ENCODE results near the gene DENND1A.

Gene DENND1A

DNA sequence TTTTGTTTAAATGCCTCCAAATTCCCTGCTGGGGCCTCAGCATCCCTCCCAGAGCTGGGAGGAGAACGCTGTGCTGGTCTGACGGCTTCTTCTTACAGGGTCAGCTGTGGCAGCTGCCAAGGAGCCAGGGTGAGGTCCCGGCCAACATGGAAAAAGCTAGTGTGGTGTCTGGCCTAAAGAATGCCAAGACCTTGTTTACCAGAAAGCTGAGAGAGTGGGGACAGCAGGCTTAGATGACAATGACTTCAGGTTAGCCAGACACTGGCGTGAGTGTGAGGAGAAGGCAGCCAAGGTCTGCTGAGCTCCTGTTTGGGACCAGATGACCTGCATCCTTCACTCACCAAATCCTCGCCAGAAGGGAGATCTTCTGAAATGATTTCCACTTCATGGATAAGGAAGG, 461.4 kb downstream of the DENND1A start:
- 88% methylated on average over 5 of the region's 5 CpGs for WGBS, 2 experiments
- H3K9me3 ChIP-seq (ENCODE audit: control insufficient read depth, low read length): no peaks in the 10 kb centered on the region
- H3K4me1 ChIP-seq (ENCODE audit: control insufficient read depth, insufficient read depth, low read length): peaks cover 13% of the 10 kb centered on the region
- no peaks in the 10 kb centered on the region for H3K27me3 ChIP-seq (ENCODE audit: control insufficient read depth, insufficient read depth, low read length, poor library complexity, severe bottlenecking)
- H3K4me3 ChIP-seq (ENCODE audit: insufficient read depth, low read depth, low read length): no peak overlapping the region
- H3K36me3 ChIP-seq (ENCODE audit: control insufficient read depth, insufficient read depth, low read length): no peaks in the 10 kb centered on the region
- H3K27ac ChIP-seq (ENCODE audit: insufficient read depth, low read depth, low read length, poor library complexity, severe bottlenecking): no peak overlapping the region

DNA sequence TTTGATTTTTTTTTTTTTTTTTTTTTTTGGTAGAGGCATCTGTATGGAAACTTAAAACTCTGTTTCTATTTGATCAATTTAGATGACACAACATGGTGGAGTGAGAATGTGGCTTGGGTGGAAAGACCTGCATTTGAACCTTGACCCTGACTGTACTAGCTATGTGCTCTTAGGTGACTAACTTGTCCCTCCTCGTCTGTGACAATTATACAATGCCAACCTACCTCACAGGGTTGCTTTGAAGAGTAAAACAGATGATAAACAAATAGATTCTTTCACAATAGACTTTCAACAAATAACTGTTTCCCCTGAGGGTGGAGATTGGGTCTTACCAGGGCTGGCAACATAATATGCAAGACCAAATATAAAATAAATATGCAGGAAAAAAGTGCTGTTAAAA, 464.6 kb downstream of the DENND1A start:
- H3K4me1 ChIP-seq (ENCODE audit: control insufficient read depth, insufficient read depth, low read length): peaks cover 7% of the 10 kb centered on the region
- no peak overlapping the region for H3K27ac ChIP-seq (ENCODE audit: insufficient read depth, low read depth, low read length, poor library complexity, severe bottlenecking)
- no peaks in the 10 kb centered on the region for H3K27me3 ChIP-seq (ENCODE audit: control insufficient read depth, insufficient read depth, low read length, poor library complexity, severe bottlenecking)
- no peak overlapping the region for H3K4me3 ChIP-seq (ENCODE audit: insufficient read depth, low read depth, low read length)
- 77% methylated on average over 1 of the region's 1 CpG; no CpG with 5 or more reads in 1 of the 2 experiments for WGBS, 2 experiments
- H3K9me3 ChIP-seq (ENCODE audit: control insufficient read depth, low read length): no peaks in the 10 kb centered on the region
- no peaks in the 10 kb centered on the region for H3K36me3 ChIP-seq (ENCODE audit: control insufficient read depth, insufficient read depth, low read length)

DNA sequence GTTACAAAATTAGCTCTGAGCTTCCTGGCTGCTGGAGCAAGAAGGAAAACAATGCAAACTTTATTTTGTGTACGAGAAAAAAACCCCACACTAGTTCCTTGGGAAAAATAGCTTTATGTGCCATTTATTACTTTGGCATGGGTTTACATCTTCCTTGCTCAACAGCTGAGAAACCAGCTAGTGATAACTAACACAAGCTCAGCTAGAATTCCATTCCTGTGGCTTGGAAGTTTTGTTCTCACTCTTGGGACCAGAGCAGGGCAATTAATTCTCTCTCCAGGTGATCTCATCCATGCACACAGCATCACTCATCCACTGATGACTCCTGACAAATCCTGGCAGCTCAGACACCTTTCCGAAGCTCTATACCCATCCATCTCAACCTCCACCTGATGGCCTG, 469.8 kb downstream of the DENND1A start:
- Histone ChIP-seq H3K36me3 (ENCODE audit: control insufficient read depth, insufficient read depth, low read length) (no peaks in the 10 kb centered on the region), H3K9me3 (ENCODE audit: control insufficient read depth, low read length) (no peaks in the 10 kb centered on the region), H3K27ac (ENCODE audit: insufficient read depth, low read depth, low read length, poor library complexity, severe bottlenecking) (no peak overlapping the region), H3K4me3 (ENCODE audit: insufficient read depth, low read depth, low read length) (no peak overlapping the region), H3K4me1 (ENCODE audit: control insufficient read depth, insufficient read depth, low read length) (peaks cover 6% of the 10 kb centered on the region), H3K27me3 (ENCODE audit: control insufficient read depth, insufficient read depth, low read length, poor library complexity, severe bottlenecking) (no peaks in the 10 kb centered on the region)
- WGBS, 2 experiments: 90 to 96% methylated on average over 2 of the region's 2 CpGs

DNA sequence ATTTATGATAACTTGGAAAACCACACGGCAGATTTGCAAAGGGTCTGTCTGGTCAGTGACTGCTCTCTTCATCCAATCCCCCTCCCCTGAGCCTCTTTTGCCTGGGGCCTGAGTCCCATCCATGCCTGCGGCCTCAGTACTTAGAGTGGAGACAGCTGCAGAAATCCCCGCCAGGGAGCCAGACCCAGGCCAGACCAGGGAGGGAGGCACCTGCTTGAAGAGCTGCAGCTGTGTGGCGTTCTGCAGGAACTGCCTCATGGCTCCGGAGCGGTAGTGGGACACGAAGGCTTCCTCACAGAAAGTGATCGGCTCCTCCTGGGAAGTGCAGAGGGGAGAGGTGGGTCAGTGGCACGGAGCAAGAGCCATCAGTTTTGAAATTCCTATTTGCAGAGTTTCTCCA, 472.3 kb downstream of the DENND1A start:
- Histone ChIP-seq H3K36me3 (ENCODE audit: control insufficient read depth, insufficient read depth, low read length) (no peaks in the 10 kb centered on the region), H3K27ac (ENCODE audit: insufficient read depth, low read depth, low read length, poor library complexity, severe bottlenecking) (no peak overlapping the region), H3K4me1 (ENCODE audit: control insufficient read depth, insufficient read depth, low read length) (peaks cover 15% of the 10 kb centered on the region), H3K4me3 (ENCODE audit: insufficient read depth, low read depth, low read length) (no peak overlapping the region), H3K9me3 (ENCODE audit: control insufficient read depth, low read length) (no peaks in the 10 kb centered on the region), H3K27me3 (ENCODE audit: control insufficient read depth, insufficient read depth, low read length, poor library complexity, severe bottlenecking) (no peaks in the 10 kb centered on the region)
- 80% methylated on average over 9 of the region's 9 CpGs for WGBS, 2 experiments

DNA sequence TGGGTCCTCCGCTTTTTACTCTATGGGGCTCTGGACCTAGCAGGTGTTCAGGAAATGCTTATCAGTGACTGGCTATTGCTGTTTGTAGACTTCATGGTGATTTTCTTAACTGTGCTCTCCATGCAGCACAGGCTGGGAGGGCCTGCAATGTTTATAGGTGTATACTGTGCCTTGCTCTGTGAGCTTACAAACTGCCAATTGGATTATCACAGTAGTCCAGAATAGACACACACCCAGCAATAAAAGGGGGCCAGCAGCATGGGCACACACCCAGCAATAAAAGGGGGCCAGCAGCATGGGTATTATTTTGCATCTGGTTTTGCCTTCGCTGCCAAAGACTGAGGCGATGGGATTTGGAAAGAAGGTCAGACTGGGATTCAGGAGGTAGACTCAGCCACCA, 473.9 kb downstream of the DENND1A start:
- Histone ChIP-seq H3K4me1 (ENCODE audit: control insufficient read depth, insufficient read depth, low read length) (peaks cover 10% of the 10 kb centered on the region), H3K4me3 (ENCODE audit: insufficient read depth, low read depth, low read length) (no peak overlapping the region), H3K36me3 (ENCODE audit: control insufficient read depth, insufficient read depth, low read length) (no peaks in the 10 kb centered on the region), H3K27ac (ENCODE audit: insufficient read depth, low read depth, low read length, poor library complexity, severe bottlenecking) (no peak overlapping the region), H3K27me3 (ENCODE audit: control insufficient read depth, insufficient read depth, low read length, poor library complexity, severe bottlenecking) (no peaks in the 10 kb centered on the region), H3K9me3 (ENCODE audit: control insufficient read depth, low read length) (no peaks in the 10 kb centered on the region)
- 92 to 94% methylated on average over 3 of the region's 3 CpGs for WGBS, 2 experiments

DNA sequence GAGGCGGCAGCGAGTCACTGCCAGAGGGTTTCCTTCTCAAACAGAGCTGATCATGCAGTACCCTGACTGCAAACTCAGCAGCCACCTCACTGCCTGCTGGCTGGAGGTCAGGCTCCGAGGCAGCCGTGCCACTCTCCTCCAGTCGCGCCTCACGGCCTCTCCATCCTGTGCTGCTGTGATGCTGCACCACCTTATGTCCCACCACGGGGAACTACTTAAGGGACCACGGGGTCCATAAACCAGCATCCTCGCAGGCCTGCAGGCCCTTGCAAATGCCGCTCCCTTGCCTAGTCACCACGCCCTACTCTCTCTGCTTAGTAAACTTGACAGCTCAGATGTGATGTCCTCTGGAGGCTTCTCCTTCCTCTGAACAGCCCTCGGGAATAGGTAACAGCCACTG, 474.7 kb downstream of the DENND1A start:
- H3K4me3 ChIP-seq (ENCODE audit: insufficient read depth, low read depth, low read length): no peak overlapping the region
- 93 to 94% methylated on average over 13 of the region's 13 CpGs for WGBS, 2 experiments
- no peaks in the 10 kb centered on the region for H3K27me3 ChIP-seq (ENCODE audit: control insufficient read depth, insufficient read depth, low read length, poor library complexity, severe bottlenecking)
- H3K27ac ChIP-seq (ENCODE audit: insufficient read depth, low read depth, low read length, poor library complexity, severe bottlenecking): no peak overlapping the region
- H3K9me3 ChIP-seq (ENCODE audit: control insufficient read depth, low read length): no peaks in the 10 kb centered on the region
- H3K4me1 ChIP-seq (ENCODE audit: control insufficient read depth, insufficient read depth, low read length): peaks cover 9% of the 10 kb centered on the region
- H3K36me3 ChIP-seq (ENCODE audit: control insufficient read depth, insufficient read depth, low read length): no peaks in the 10 kb centered on the region

DNA sequence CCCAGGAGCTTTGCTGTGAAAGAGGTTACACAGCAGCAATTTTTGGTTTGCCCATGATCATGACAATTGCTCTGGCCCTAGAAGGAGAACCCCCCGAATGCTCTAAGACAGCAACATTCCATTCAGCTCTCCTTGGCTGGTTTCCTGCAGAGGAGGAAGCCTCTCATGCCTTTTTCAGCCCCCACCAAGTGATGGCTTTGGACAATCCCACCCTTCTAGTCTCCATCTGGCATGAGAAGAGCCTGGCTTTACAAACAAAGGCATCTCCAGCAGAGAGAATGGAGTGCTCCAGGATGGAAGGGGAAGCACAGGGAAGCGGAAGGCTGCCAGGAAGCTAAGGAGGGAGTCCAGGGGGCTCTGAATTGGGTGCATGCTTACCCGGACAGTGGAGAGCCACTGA, 475.6 kb downstream of the DENND1A start:
- Histone ChIP-seq H3K4me1 (ENCODE audit: control insufficient read depth, insufficient read depth, low read length) (peaks cover 9% of the 10 kb centered on the region), H3K27me3 (ENCODE audit: control insufficient read depth, insufficient read depth, low read length, poor library complexity, severe bottlenecking) (no peaks in the 10 kb centered on the region), H3K4me3 (ENCODE audit: insufficient read depth, low read depth, low read length) (no peak overlapping the region), H3K36me3 (ENCODE audit: control insufficient read depth, insufficient read depth, low read length) (no peaks in the 10 kb centered on the region), H3K27ac (ENCODE audit: insufficient read depth, low read depth, low read length, poor library complexity, severe bottlenecking) (no peak overlapping the region), H3K9me3 (ENCODE audit: control insufficient read depth, low read length) (no peaks in the 10 kb centered on the region)
- 83 to 84% methylated on average over 3 of the region's 3 CpGs for WGBS, 2 experiments

DNA sequence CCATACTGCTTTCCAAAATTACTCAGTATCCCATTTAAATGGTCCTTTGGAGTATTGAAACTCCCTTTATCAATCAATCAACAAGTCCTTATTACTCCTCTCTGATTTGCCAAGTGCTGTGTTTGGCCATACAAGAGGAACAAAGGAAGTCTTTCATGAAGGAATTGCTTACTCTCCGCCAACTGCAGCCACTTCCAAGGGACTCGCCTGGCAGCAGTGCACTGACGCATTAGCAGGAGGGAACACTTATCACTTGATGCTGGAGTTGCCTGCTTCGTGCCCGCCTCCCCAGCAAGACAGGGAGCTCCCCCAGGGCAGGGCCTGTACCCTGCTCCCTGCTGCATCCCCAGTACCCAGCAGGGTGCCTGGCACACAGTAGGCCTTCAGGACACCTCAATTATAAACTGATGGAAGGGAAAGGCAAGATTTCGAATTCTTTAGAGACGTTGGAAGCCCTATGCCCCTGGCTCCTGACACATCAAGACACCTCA, 476.1 kb downstream of the DENND1A start:
- 78 to 80% methylated on average over 7 of the region's 7 CpGs for WGBS, 2 experiments
- Histone ChIP-seq H3K36me3 (ENCODE audit: control insufficient read depth, insufficient read depth, low read length) (no peaks in the 10 kb centered on the region), H3K9me3 (ENCODE audit: control insufficient read depth, low read length) (no peaks in the 10 kb centered on the region), H3K27ac (ENCODE audit: insufficient read depth, low read depth, low read length, poor library complexity, severe bottlenecking) (no peak overlapping the region), H3K27me3 (ENCODE audit: control insufficient read depth, insufficient read depth, low read length, poor library complexity, severe bottlenecking) (no peaks in the 10 kb centered on the region), H3K4me3 (ENCODE audit: insufficient read depth, low read depth, low read length) (no peak overlapping the region), H3K4me1 (ENCODE audit: control insufficient read depth, insufficient read depth, low read length) (peaks cover 9% of the 10 kb centered on the region)

DNA sequence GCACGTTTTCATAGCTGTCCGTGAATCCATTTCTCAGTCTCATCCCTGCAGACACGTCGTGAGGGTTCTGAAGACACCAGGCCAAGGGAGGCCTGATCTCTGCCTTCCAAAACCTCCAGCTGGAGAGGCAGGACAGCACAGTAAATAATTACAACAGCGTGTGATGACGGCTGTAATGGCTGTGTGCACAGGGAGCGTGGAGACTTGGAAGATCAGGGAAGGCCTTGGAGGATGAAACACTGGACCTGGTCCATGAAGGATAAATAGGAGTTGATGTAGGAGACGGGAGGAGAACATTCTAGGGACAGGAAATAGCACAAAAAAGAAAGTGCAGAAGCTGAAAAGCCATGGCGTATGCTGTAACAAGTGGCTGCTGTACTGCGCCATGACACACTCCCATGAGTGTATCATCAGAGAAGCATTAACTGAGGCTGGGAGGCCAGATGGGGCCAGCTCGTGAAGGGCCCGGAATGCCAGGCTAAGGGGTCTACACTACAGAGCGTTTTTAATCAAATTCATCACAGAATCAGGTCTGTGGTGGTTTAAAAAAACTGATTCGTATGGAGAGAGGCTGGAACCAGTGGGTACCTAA, 476.8 kb downstream of the DENND1A start:
- Histone ChIP-seq H3K9me3 (ENCODE audit: control insufficient read depth, low read length) (no peaks in the 10 kb centered on the region), H3K36me3 (ENCODE audit: control insufficient read depth, insufficient read depth, low read length) (no peaks in the 10 kb centered on the region), H3K4me3 (ENCODE audit: insufficient read depth, low read depth, low read length) (no peak overlapping the region), H3K27me3 (ENCODE audit: control insufficient read depth, insufficient read depth, low read length, poor library complexity, severe bottlenecking) (no peaks in the 10 kb centered on the region), H3K4me1 (ENCODE audit: control insufficient read depth, insufficient read depth, low read length) (peaks cover 9% of the 10 kb centered on the region), H3K27ac (ENCODE audit: insufficient read depth, low read depth, low read length, poor library complexity, severe bottlenecking) (no peak overlapping the region)
- 95 to 96% methylated on average over 14 of the region's 14 CpGs for WGBS, 2 experiments

DNA sequence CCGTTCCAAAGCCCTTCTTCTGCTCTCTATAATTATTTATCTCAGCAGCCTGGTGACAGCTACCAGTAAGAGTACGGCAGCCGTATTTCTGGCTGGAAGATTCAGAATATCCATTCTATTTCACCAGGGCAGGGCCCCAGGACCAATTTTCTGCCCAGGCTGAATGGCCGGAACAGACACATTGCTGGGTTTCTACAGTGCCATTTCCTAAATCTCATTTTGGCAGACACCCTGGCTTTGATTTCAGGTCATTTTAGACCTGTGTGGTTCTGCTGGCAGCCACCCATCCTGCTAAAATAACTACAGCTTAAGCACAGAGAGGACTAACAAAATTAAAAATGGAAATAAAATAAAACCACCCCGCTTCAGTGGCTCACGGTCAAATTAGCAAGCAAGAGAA, 478.9 kb downstream of the DENND1A start:
- H3K4me1 ChIP-seq (ENCODE audit: control insufficient read depth, insufficient read depth, low read length): peaks cover 14% of the 10 kb centered on the region
- 93 to 96% methylated on average over 6 of the region's 6 CpGs for WGBS, 2 experiments

More for the DNA sequence above, 478.9 kb downstream of the DENND1A start:
- H3K4me3 ChIP-seq (ENCODE audit: insufficient read depth, low read depth, low read length): no peak overlapping the region
- H3K27me3 ChIP-seq (ENCODE audit: control insufficient read depth, insufficient read depth, low read length, poor library complexity, severe bottlenecking): no peaks in the 10 kb centered on the region
- H3K27ac ChIP-seq (ENCODE audit: insufficient read depth, low read depth, low read length, poor library complexity, severe bottlenecking): no peak overlapping the region
- H3K36me3 ChIP-seq (ENCODE audit: control insufficient read depth, insufficient read depth, low read length): no peaks in the 10 kb centered on the region
- no peaks in the 10 kb centered on the region for H3K9me3 ChIP-seq (ENCODE audit: control insufficient read depth, low read length)

Data from ectodermal cell (in vitro differentiated cells).